Spinal cord (tissue), 10 donors: ENCODE data around the gene CALHM1. TPM values are rescaled to one million over a fixed set of nuclear protein-coding genes. Genes with fewer than 3 reads are reported as not detected.
A peak's percentile ranks its signal among the peaks of the same experiment; 100 is the strongest.
"Not testable (repeated sequence)": the region's sequence is repeated elsewhere in the genome, so short reads cannot be mapped to it uniquely, and the experiment has no call there.

ENCODE experiments used
- DNase-seq, 6 donors: peaks; one replicate each; pipeline versions ENCODE4 v3.0.0 to v3.0.0-alpha.2; 2013 to 2015; ENCODE audit warnings: low spot score in 6 of 6, low read depth in 4 of 6
- H3K27ac ChIP-seq: one replicate; pipeline ENCODE4 v1.5.1; 2013; ENCODE audit warnings: low read depth, low read length, control low read depth
- H3K27me3 ChIP-seq: one replicate; pipeline ENCODE4 v1.6.1; 2013; ENCODE audit warnings: low read length; ENCODE audit not compliant: control insufficient read depth, insufficient read depth
- H3K36me3 ChIP-seq: one replicate; pipeline ENCODE4 v1.6.1; 2013; ENCODE audit warnings: low read length; ENCODE audit not compliant: control insufficient read depth, insufficient read depth
- H3K4me1 ChIP-seq: one replicate; pipeline ENCODE4 v1.6.1; 2013; ENCODE audit warnings: low read length; ENCODE audit not compliant: control insufficient read depth, insufficient read depth
- H3K4me3 ChIP-seq: one replicate; pipeline ENCODE4 v1.5.1; 2013; ENCODE audit warnings: low read depth, low read length, control low read depth
- H3K9me3 ChIP-seq: one replicate; pipeline ENCODE4 v1.6.1; 2013; ENCODE audit warnings: low read length; ENCODE audit not compliant: control insufficient read depth, insufficient read depth
- WGBS: methylation state at CpG from one replicate; pipeline ENCODE4 v1.1.5; 2013; ENCODE audit warnings: missing lambda C conversion rate; ENCODE audit not compliant: insufficient coverage; 5-methylcytosine and 5-hydroxymethylcytosine counted together
- polyA plus RNA-seq, 2 donors: library from polyadenylated mRNA; unstranded; fragments of 120-200 nt; gene quantifications; one replicate each; pipeline ENCODE4 v1.2.1, GENCODE V29; 2013; ENCODE audit not compliant: insufficient read length in 2 of 2
- total RNA-seq, 2 donors: library from RNA; depleted of rRNA in 1 of 2; stranded (reverse); fragments of 120-200 nt in 1 of 2; fragments of >200 nt in 1 of 2; gene quantifications; one replicate each; pipeline versions ENCODE4 v1.2.3 to v1.2.4, GENCODE V29; 2013 to 2014
- donor health status: healthy.

CALHM1 gene
- total and polyA plus RNA-seq, 4 donors = 0.06 to 0.24 (median 0.21) TPM

DNA sequence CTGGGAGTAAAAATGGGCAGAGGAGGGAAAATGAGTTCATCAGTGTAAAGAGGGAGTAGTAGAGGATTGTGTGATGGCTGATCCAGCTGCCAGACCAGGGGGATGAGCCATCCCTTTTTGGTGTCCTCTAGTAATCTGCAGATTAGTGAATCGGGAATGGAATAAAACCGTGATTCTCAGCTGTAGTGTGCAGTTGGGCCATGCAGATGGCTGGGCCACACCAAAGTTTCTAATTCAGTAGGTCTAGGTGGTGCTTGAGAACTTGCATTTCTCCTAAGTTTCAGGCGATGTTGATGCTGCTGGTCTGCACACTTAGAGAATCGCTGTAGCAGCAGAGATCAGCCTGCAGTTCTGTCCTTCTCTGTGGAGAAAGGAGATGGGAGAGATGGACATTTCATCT, 39.6 kb downstream of the CALHM1 start:
- peaks cover 83% of the 10 kb centered on the region for H3K36me3 ChIP-seq

DNA sequence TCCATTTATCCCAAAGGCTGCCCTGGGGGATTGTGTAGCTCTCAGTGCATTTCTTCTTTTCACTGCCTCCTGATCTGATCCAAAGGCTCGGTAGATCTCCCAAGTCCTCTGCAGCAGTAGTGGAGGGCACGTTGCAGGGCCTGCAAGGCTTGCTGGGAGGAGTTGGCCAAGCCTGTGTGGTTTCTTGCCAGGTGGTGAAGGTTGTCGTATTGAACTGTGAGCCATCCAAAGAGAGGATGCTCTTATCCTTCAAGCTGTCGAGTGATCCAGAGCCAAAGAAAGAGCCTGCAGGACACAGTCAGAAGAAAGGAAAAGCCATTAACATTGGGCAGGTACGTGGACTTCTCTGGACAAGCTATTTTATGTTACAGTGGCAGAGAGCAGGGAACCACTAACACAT, 41.1 kb downstream of the CALHM1 start:
- Histone ChIP-seq H3K4me1 (no peaks in the 10 kb centered on the region), H3K36me3 (peaks cover 86% of the 10 kb centered on the region), H3K27ac (no peak overlapping the region), H3K9me3 (no peaks in the 10 kb centered on the region), H3K4me3 (no peak overlapping the region), H3K27me3 (no peaks in the 10 kb centered on the region)
- WGBS = 88% methylated on average over 4 of the region's 5 CpGs
- no peak for DNase-seq

More for the DNA sequence above, 39.6 kb downstream of the CALHM1 start:
- Histone ChIP-seq H3K27ac (no peak overlapping the region), H3K4me3 (no peak overlapping the region), H3K9me3 (no peaks in the 10 kb centered on the region), H3K4me1 (no peaks in the 10 kb centered on the region), H3K27me3 (no peaks in the 10 kb centered on the region)
- no peak for DNase-seq
- WGBS = 100% methylated on average over 4 of the region's 4 CpGs

DNA sequence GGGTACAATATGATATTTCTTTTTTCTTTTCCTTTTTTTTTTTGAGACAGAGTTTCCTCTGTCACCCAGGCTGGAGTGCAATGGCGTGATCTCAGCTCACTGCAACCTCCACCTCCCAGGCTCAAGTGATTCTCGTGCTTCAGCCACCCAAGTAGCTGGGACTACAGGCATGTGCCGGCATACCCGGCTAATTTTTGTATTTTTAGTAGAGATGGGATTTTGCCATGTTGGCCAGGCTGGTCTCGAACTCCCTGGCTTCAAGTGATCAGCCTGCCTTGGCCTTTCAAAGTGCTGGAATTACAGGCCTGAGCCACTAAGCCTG, 41.6 kb downstream of the CALHM1 start:
- H3K4me3 ChIP-seq, H3K27me3 ChIP-seq, DNase-seq, H3K9me3 ChIP-seq, H3K4me1 ChIP-seq, H3K27ac ChIP-seq: not testable (repeated sequence)
- no CpG with 5 or more reads among the region's 5 CpGs for WGBS
- peaks cover 87% of the 10 kb centered on the region for H3K36me3 ChIP-seq

DNA sequence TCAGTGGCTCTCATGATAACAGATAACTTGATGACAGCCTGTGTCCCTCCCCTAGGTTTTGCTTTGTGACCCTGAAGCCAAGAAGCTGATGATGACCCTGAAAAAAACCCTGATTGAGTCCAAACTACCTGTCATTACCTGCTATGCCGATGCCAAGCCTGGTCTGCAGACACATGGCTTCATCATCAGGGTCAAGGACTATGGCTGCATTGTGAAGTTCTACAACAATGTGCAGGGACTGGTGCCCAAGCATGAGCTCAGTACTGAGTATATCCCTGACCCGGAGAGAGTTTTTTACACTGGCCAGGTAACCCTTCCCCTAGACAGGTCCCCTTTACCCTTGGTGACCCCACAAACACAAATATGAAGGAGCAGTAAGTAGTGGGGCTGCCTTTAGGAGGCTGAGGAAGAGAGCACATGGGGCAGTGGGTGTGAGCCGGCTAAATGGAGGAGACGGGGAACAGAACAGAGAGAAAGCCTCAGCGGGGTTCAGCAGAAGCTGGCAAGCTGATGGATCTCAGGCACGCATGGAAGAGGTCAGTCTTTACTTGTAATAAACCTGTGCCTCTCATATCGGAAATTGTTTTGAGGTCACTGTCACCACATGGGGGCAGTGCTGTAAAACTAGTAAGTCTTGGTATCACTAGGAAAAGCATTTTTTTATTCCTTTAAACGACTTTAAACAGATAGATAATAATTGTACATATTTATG, 42.1 kb downstream of the CALHM1 start:
- H3K27ac ChIP-seq = no peak overlapping the region
- peak; percentile 9 to 89 (median 49) for DNase-seq
- peaks cover 88% of the 10 kb centered on the region for H3K36me3 ChIP-seq
- no peaks in the 10 kb centered on the region for H3K9me3 ChIP-seq
- no peaks in the 10 kb centered on the region for H3K4me1 ChIP-seq
- H3K4me3 ChIP-seq = no peak overlapping the region
- 81% methylated on average over 5 of the region's 8 CpGs for WGBS
- no peaks in the 10 kb centered on the region for H3K27me3 ChIP-seq

DNA sequence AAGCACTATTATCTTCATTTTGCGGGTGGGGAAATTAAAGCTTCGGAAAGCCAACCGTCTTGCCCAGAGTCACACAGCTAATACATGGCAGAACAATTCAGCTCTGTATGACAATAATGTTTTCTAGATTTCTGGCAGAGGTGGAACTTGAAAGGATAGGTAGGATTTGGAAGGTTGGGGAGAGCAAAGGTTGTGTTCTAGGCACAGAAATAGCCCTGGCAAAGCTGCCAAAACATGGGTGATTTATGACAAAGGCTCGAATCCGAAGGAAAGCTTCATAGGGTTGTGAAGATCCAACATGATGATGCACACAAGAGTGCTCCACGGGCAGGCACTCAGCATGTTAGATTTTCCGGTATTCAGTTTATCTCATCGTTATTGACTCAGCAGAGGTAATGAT, 43.1 kb downstream of the CALHM1 start:
- H3K4me3 ChIP-seq = no peak overlapping the region
- 87% methylated on average over 6 of the region's 8 CpGs for WGBS
- no peak for DNase-seq
- H3K36me3 ChIP-seq = peaks cover 85% of the 10 kb centered on the region
- no peaks in the 10 kb centered on the region for H3K9me3 ChIP-seq
- H3K27me3 ChIP-seq = no peaks in the 10 kb centered on the region
- H3K4me1 ChIP-seq = no peaks in the 10 kb centered on the region
- no peak overlapping the region for H3K27ac ChIP-seq

DNA sequence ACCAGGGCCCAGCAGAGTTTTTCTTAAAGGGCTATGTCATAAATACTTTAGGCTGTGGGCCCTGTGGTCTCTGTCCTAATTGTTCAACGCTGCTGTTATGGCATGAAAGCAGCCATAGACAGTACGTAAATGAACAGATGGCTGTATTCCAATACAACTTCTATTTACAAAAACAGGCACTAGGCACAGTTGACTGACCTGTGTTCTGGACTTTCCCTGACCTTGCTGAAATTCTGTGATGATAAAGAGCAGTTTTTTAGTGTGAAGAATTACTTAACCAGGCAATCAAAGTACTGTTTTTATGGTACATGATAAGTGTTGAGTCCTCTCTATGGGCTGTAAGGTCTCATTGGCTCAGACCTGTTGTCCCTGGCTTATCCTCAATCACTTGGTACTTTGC, 45.1 kb downstream of the CALHM1 start:
- H3K4me3 ChIP-seq = no peak overlapping the region

More for the DNA sequence above, 45.1 kb downstream of the CALHM1 start:
- Histone ChIP-seq H3K36me3 (peaks cover 78% of the 10 kb centered on the region), H3K27me3 (no peaks in the 10 kb centered on the region), H3K27ac (no peak overlapping the region), H3K4me1 (no peaks in the 10 kb centered on the region), H3K9me3 (no peaks in the 10 kb centered on the region)
- DNase-seq = no peak
- no CpG with 5 or more reads among the region's 2 CpGs for WGBS

Other genes with a start within 250 kb of the CALHM1 start
- gene RPEL1, start 213.0 kb downstream of the CALHM1 start, total RNA-seq = under 1 TPM in 1 of 2 donors, not detected in 1; 0.11 TPM
- under 1 TPM in 1 of 2 donors, not detected in 1; 0.32 TPM for gene RPEL1, start 213.0 kb downstream of the CALHM1 start, polyA plus RNA-seq
- gene INA, start 181.8 kb downstream of the CALHM1 start, total RNA-seq = 100 to 1,000 TPM in 1 of 2 donors, 10 to 100 TPM in 1; 55.2 to 117 TPM
- 100 to 1,000 TPM; 322 to 346 TPM for gene INA, start 181.8 kb downstream of the CALHM1 start, polyA plus RNA-seq
- gene PCGF6, start 107.8 kb downstream of the CALHM1 start, total RNA-seq = 10 to 100 TPM; 11.2 to 11.4 TPM
- gene PCGF6, start 107.8 kb downstream of the CALHM1 start, polyA plus RNA-seq = 10 to 100 TPM; 11.3 to 11.8 TPM
- gene TAF5, start 90.9 kb downstream of the CALHM1 start, total RNA-seq = 1 to 10 TPM; 6.1 to 6.9 TPM
- gene TAF5, start 90.9 kb downstream of the CALHM1 start, polyA plus RNA-seq = 1 to 10 TPM; 6.0 to 7.3 TPM
- gene ATP5MK, start 62.4 kb downstream of the CALHM1 start, total RNA-seq = 100 to 1,000 TPM; 166 to 433 TPM
- 100 to 1,000 TPM; 301 to 310 TPM for gene ATP5MK, start 62.4 kb downstream of the CALHM1 start, polyA plus RNA-seq
- gene PDCD11, start 62.3 kb downstream of the CALHM1 start, total RNA-seq = 10 to 100 TPM; 20.3 to 26.4 TPM
- 10 to 100 TPM; 21.8 to 27.3 TPM for gene PDCD11, start 62.3 kb downstream of the CALHM1 start, polyA plus RNA-seq
- 10 to 100 TPM in 1 of 2 donors, 1 to 10 TPM in 1; 6.2 to 13.5 TPM for gene CALHM2, start 6.5 kb downstream of the CALHM1 start, total RNA-seq
- gene CALHM2, start 6.5 kb downstream of the CALHM1 start, polyA plus RNA-seq = 10 to 100 TPM in 1 of 2 donors, 1 to 10 TPM in 1; 9.3 to 11.1 TPM
- not detected for gene CALHM3, start 20.3 kb upstream of the CALHM1 start, total RNA-seq
- gene CALHM3, start 20.3 kb upstream of the CALHM1 start, polyA plus RNA-seq = under 1 TPM in 1 of 2 donors, not detected in 1; 0.09 TPM
- 10 to 100 TPM in 1 of 2 donors, 1 to 10 TPM in 1; 7.3 to 10.9 TPM for gene NEURL1, start 34.8 kb upstream of the CALHM1 start, total RNA-seq
- 10 to 100 TPM; 25.5 to 34.8 TPM for gene NEURL1, start 34.8 kb upstream of the CALHM1 start, polyA plus RNA-seq